Activated T-helper 2 cell treated with anti-CD3 and anti-CD28 coated beads, Interferon-gamma antibody, Interleukin-2, Interleukin-4, amounts not matched to agents 10 μg/mL and 5 μg/mL and 100 μg/mL, durations not matched to agents 14 hours and 24 hours and 36 hours (primary cell): ENCODE results near the gene MPO. TPM values are rescaled to one million over a fixed set of nuclear protein-coding genes. Genes with fewer than 3 reads are reported as not detected.

Experiments used
- DNase-seq: peaks from one replicate; pipeline ENCODE4 v3.0.0; 2021; ENCODE audit warnings: low spot score
- H3K27ac Mint-ChIP-seq: one replicate; pipeline ENCODE4 v1.8.0; 2021; ENCODE audit warnings: mixed read lengths
- H3K27me3 Mint-ChIP-seq: one replicate; pipeline ENCODE4 v1.8.0; 2021; ENCODE audit warnings: low read depth, mixed read lengths
- H3K36me3 Mint-ChIP-seq: one replicate; pipeline ENCODE4 v1.8.0; 2021; ENCODE audit warnings: low read depth, mixed read lengths
- H3K4me1 Mint-ChIP-seq: one replicate; pipeline ENCODE4 v1.8.0; 2021; ENCODE audit warnings: low read depth, mixed read lengths
- H3K4me3 Mint-ChIP-seq: one replicate; pipeline ENCODE4 v1.8.0; 2021; ENCODE audit warnings: low read depth, mild to moderate bottlenecking, moderate library complexity, mixed read lengths
- H3K9me3 Mint-ChIP-seq: one replicate; pipeline ENCODE4 v1.8.0; 2021; ENCODE audit warnings: mixed read lengths
- intact Hi-C: fragments of 100-400 bp; cut with micrococcal nuclease; formaldehyde crosslinking; loops from one replicate; pipeline ENCODE4 v1.15.1; 2023
- total RNA-seq: library from RNA; stranded (reverse); gene quantifications from 2 replicates; pipeline ENCODE4 v1.2.3, GENCODE V29; 2022

The MPO gene
- total RNA-seq, 1 donor from 2014 or later: not detected

DNA sequence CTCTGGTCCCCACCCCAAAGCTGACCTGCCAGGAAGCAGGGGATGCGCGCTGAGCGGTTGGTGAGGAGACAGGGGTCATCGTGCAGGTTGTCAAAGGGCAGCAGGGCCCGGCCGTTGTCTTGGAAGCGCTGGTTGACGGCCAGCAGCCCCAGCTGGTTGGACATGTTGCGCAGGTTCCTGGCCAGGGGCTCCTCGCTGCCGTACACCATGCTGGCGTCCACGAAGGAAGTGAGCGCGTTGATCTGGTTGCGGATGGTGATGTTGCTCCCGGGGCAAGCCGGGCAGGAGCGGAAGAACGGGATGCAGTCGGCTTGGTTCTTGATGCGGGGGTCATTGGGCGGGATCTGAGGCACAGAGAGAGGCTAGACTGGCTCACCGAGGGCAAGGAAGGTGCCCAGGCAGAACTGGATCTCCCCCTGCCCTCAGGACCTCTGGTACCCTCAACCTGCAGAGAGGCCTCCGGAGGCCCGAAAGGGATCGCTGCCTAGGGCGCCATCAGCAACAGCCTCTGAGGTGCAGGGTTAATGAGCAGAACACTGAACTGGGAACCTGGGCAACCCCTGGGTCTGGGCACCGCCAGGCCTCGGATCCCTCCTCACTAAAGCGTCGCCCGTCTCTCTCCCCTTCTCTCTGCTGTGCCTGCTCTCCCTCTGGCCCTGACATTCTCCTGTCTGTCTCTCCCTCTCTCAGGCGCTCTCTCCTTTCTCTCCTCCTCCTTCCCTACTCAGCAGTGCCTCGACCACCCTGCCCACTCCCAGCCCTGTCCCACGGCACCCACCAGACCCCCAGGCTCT is 2.7 kb downstream of the MPO start:
- no peaks in the 10 kb centered on the region for H3K36me3 Mint-ChIP-seq
- H3K27ac Mint-ChIP-seq: no peak overlapping the region
- intact Hi-C loops: no loop called here
- H3K27me3 Mint-ChIP-seq: peaks cover 20% of the 10 kb centered on the region
- peaks cover 6% of the 10 kb centered on the region for H3K4me1 Mint-ChIP-seq
- no peak for DNase-seq
- H3K9me3 Mint-ChIP-seq: no peaks in the 10 kb centered on the region
- no peak overlapping the region for H3K4me3 Mint-ChIP-seq

DNA sequence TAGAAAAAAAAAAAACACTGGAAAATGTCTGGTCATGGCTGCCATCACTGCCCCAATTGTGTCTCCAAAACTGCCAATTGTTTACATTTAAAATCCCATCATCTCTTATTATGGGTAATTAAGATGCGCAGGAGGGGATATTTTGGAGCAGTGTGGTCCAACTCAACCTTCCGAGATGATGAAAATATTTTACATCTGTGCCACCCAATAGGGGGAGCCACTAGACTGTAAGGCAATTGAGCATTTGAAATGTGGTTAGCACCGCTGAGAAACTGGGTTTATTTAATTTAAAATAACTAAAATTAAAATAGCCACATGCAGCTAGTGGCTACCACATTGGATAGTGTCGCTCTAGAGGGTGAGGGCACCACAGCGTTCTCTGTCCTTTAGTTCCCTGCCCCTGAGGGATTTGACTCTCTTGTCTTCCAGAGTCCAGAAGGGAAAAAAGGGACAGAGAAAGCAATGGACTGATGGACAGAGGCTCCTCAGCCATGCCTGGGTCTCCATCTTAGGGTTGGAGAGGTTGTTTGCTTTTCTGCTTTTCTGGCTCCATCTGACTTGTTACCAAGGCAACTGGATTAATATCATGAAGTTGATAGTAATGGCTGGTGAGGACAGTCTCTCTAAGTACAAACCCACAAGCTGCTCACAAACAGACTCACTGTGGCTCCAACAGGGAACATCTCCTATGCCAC is 3.5 kb downstream of the MPO start:
- peaks cover 6% of the 10 kb centered on the region for H3K4me1 Mint-ChIP-seq
- no peak for DNase-seq
- intact Hi-C loops: no loop called here

DNA sequence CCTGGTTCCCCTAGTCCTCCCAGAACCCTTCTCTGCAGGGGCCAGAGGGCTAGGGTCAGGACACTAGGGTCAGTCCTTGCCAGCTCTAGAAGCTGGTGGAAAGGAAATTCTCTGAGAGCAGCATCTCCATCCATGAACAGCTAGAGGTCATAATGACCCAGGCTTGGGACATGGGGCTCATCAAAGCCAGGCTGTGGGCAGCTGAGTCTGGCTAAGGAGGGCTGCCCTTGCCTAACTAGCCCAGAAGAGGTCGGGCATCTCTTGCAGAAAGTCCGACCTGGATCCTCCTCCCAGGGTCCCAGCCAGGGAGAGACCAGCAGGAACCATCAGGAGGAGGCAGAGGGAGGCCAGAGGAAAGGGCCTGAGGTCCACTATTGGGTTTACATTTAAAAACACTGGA is 4.3 kb downstream of the MPO start:
- intact Hi-C loops: no loop called here
- H3K36me3 Mint-ChIP-seq: no peaks in the 10 kb centered on the region
- H3K4me3 Mint-ChIP-seq: no peak overlapping the region
- H3K27me3 Mint-ChIP-seq: peaks cover 20% of the 10 kb centered on the region
- no peaks in the 10 kb centered on the region for H3K9me3 Mint-ChIP-seq
- no peak overlapping the region for H3K27ac Mint-ChIP-seq
- DNase-seq: no peak
- H3K4me1 Mint-ChIP-seq: peaks cover 6% of the 10 kb centered on the region

More for the DNA sequence above, 3.5 kb downstream of the MPO start:
- Mint-ChIP-seq H3K36me3 (no peaks in the 10 kb centered on the region), H3K9me3 (no peaks in the 10 kb centered on the region), H3K27me3 (peaks cover 20% of the 10 kb centered on the region), H3K27ac (no peak overlapping the region), H3K4me3 (no peak overlapping the region)

DNA sequence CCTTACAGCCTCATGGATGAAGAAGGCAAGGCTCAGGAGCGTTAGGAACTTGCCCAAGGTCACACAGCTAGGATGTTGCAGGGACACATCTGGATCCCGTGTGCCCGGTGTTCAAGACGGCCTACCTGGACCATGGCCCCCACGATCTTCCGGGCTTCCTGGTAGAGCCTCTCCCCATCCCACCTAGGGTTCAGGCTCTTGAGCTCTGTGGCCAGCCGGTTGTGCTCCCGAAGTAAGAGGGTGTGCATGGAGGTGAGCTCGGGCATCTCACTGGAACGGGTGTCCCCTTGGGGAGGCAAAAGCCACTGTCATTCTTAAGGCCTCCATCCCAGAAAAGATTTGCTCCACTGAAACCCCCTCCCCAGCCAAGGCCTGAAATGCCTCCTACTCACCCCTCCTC is 5.3 kb downstream of the MPO start:
- Mint-ChIP-seq H3K4me1 (peaks cover 6% of the 10 kb centered on the region), H3K36me3 (no peaks in the 10 kb centered on the region), H3K27me3 (peaks cover 16% of the 10 kb centered on the region), H3K4me3 (no peak overlapping the region), H3K9me3 (no peaks in the 10 kb centered on the region), H3K27ac (no peak overlapping the region)
- intact Hi-C loops: no loop called here
- DNase-seq: no peak

DNA sequence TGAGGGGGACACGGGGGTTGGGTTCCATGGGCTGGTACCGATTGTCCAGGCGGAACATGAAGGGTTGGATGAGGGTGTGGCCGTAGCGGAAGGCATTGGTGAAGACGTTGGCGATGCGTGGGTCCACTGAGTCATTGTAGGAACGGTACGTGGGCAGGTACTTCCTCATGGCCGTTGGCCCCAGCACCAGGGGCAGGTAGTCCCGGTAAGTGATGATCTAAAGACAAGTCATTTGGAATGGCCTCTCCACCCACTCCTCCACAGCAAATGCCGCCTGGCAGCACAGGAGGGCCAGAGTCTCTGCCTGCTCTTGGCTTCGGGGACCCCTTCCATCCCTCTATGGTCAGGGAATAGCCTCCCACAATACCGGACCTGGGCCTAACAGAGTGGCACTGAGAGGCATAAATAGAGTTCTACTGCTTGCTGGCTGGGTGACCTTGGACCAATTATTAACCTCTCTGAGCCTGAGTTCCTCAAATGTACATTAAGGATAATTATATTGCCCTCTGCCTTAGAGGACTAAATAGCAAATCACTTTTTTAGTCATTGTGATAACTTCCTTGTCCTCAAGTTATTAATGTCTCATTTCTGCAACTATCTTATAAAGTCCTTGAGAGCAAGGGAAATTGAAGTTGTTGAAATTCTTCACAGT is 7.2 kb downstream of the MPO start:
- intact Hi-C loops: no loop called here
- no peaks in the 10 kb centered on the region for H3K9me3 Mint-ChIP-seq
- H3K4me1 Mint-ChIP-seq: peaks cover 2% of the 10 kb centered on the region
- no peak for DNase-seq
- no peaks in the 10 kb centered on the region for H3K36me3 Mint-ChIP-seq
- H3K27me3 Mint-ChIP-seq: peaks cover 6% of the 10 kb centered on the region
- no peak overlapping the region for H3K4me3 Mint-ChIP-seq
- H3K27ac Mint-ChIP-seq: no peak overlapping the region

DNA sequence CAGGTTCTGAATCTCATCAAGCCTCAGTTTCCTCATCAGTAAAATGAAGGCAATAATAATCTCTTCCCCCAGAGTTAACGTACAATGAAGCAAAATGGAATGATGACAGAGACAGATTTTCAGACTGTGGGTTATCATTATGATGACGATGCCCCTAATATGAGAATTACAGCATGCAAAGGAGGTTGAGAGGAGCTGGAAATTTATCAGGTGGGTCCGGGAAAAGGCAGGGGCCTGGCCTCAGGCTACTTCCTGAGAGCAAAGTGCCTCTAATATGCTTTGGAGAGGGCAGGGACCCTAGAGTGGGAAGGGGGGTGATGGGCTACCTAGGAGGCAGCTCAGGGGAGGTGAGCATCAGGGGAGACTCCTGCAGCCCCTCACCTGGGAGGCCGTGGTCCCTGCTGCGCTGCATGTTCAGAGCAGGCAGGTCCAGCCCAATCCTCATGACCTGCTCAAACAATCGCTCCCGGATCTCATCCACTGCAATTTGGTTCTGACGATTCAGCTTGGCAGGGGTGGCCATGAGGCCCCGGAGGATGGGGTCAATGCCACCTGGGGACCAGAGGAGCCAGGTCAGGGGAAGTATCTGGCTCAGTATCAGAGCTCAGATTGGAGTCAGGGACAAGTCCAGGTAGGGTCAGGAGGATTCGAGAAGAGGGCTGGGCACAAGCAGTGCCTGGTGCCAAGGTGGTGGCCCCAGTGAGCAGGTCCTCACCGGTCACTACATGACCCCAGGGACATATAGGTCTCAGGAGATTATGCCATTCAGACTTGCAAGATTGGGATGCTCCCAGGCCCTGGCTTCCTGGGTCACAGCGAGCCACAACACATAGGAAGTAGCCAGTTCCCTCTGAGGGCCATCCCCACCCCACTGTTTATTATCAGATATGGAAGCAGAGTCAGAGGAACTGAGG is 8.1 kb downstream of the MPO start:
- H3K4me1 Mint-ChIP-seq: peaks cover 2% of the 10 kb centered on the region
- H3K4me3 Mint-ChIP-seq: no peak overlapping the region
- intact Hi-C loops: no loop called here

DNA sequence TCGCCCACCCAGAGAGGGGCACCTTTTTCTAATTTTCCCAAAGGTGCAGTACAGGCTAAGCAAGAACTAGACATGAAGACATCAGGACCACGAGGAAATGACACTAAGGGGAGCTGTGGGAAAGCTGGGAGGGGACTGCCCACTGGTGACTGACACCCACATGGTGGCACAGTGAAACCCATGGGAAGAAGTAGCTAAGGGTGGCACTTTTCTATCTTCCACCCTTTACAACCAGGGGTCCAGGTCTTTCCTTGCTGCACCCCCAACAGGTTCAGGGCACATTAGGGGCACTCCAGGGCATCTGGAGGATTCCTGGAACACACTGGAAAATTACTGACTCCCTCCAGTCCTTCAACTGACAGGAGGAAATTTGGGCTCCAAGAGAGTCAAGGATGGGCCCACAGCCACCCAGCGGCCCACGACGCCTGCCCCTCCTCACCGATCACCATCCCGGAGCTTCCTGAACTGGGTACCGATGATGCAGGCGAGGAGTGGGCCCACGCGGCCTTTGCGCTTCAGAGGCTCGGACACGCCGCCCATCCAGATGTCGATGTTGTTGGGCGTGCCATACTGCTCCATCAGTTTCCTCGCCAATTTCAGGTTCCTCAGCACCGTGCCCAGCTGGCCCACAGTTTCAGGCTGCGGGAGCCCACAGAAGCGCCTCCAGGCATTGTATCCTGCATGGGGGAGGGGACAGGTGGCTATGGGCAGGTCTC is 9.4 kb downstream of the MPO start:
- no peak overlapping the region for H3K4me3 Mint-ChIP-seq
- no peaks in the 10 kb centered on the region for H3K36me3 Mint-ChIP-seq
- H3K4me1 Mint-ChIP-seq: peaks cover 2% of the 10 kb centered on the region
- peaks cover 2% of the 10 kb centered on the region for H3K27me3 Mint-ChIP-seq
- no peak overlapping the region for H3K27ac Mint-ChIP-seq
- H3K9me3 Mint-ChIP-seq: no peaks in the 10 kb centered on the region
- DNase-seq: no peak
- intact Hi-C loops: no loop called here

More for the DNA sequence above, 8.1 kb downstream of the MPO start:
- Mint-ChIP-seq H3K36me3 (no peaks in the 10 kb centered on the region), H3K27ac (no peak overlapping the region), H3K27me3 (no peaks in the 10 kb centered on the region), H3K9me3 (no peaks in the 10 kb centered on the region)
- no peak for DNase-seq

DNA sequence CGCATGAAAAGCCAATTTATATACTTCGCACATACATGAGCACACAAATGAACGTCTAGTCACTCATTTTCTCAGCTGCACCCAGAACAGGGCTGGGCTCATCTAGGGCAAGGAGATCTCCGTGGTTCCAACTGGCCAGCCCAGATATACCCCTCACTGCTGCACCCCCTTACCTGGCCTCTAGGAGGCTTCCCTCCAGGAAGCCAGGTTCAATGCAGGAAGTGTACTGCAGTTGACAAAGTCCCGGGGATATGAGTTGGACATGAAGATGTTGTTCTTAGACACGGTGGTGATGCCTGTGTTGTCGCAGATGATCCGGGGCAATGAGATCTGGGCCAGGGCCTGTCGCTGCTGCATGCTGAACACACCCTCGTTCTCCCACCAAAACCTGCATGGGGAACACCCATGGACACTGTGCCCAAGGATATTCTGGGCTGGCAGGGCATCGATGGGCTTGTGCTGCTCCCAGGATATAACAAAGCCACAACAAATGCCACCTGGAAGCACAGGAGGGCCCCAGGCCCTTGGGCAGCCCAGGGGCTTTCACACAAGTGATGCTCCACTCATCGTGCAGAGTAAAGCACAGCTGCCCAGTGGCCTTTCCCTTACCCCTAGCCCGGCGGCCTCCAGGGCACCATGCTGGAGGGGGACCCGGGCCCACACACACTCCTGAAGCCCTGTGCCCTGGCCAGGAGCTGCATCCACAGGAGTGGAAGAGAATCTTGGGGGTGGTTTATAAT is 10.1 kb downstream of the MPO start:
- Mint-ChIP-seq H3K4me3 (no peak overlapping the region), H3K4me1 (peaks cover 2% of the 10 kb centered on the region), H3K36me3 (no peaks in the 10 kb centered on the region), H3K9me3 (no peaks in the 10 kb centered on the region), H3K27ac (no peak overlapping the region), H3K27me3 (peaks cover 6% of the 10 kb centered on the region)
- DNase-seq: no peak
- intact Hi-C loops: no loop called here

DNA sequence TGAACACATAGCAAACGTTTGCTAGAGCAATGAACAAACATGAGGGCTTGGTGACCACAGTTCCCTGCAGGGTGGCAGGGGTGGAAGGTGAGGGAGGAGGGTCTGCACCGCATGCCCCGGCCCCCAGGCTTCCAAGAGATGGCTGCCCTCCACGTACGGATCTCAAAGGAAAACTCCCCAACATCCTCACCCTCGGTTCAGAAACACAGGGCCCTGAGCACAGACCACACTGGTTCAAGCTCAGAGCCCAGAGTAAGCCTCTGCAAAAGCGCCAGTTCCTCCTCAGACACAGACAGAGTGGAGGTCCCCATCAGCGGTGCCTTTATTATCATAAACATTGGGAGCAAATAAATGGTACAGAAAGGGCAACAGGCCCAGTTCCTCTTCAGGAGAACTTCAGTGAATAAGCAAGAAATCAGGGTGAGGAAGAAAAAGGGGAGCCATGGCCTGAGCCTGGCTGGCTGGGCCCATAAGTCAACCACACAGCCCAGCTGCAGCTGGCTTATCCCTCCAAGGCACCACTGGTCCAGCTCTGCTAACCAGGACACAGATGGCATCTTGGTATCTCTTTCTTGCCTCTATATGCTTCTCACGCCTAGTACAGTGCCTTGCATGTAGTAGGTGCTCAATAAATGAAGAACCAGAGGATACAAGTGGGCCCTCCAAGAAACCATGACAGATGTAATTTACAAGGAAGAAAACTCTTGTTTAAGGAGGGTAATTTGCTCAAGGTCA is 11.0 kb downstream of the MPO start:
- H3K27me3 Mint-ChIP-seq: peaks cover 11% of the 10 kb centered on the region
- no peaks in the 10 kb centered on the region for H3K36me3 Mint-ChIP-seq
- intact Hi-C loops: no loop called here
- no peaks in the 10 kb centered on the region for H3K9me3 Mint-ChIP-seq
- H3K4me3 Mint-ChIP-seq: no peak overlapping the region
- H3K27ac Mint-ChIP-seq: no peak overlapping the region
- no peak for DNase-seq
- peaks cover 2% of the 10 kb centered on the region for H3K4me1 Mint-ChIP-seq

DNA sequence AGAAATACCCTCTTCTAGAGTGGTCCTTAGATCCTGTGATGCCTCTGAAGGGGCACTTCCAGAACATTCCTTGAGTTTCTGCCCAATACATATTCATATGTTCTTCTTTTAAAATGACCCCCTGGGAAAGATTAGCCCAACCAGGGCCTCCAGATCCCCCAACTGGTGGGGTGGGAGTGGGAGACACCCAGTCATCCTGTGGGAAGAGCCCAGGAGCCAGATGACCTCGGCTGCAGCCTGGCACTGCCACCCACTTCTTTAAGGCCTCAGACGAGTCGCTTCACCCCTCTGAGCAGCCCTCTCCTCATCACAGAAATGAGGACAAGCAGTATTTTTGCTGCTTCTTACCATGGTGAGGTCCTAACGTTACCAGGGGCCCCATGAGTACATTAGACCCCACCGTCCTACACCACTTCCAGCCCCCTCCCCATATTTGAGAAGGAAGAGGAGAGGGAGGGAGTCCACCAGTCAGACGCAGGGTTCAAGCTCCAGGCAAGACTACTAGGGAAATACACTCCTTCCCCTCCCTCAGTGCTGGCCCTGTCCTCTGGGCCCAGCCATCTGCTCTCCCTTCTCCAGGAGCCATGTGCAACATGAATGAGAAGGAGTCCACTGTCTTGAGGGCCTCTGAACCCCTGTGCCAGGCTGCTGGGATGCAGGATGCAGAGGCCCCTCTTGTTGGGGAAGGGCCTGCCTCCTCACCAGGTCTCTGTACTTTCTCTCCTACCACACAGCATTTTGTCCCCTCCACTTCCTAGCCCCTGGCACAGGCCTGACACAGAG is 11.8 kb downstream of the MPO start:
- no peak for DNase-seq
- H3K4me3 Mint-ChIP-seq: no peak overlapping the region
- H3K9me3 Mint-ChIP-seq: no peaks in the 10 kb centered on the region
- intact Hi-C loops: no loop called here
- peaks cover 2% of the 10 kb centered on the region for H3K4me1 Mint-ChIP-seq
- H3K36me3 Mint-ChIP-seq: no peaks in the 10 kb centered on the region
- H3K27me3 Mint-ChIP-seq: peaks cover 18% of the 10 kb centered on the region
- no peak overlapping the region for H3K27ac Mint-ChIP-seq
